A549 (cell line): Measurements from ENCODE around the gene F9.

Experiments
- CBX2 ChIP-seq: fragments of 200-600 bp; sonication (generic); IDR thresholded peaks from 2 replicates; pipeline ENCODE4 v1.6.1; 2016; ENCODE audit warnings: low read depth, mild to moderate bottlenecking, borderline replicate concordance
- CTCF ChIP-seq: fragments of >200 bp; sonication (Bioruptor Twin); formaldehyde crosslinking; IDR thresholded peaks from 3 replicates; pipeline ENCODE4 v1.5.1; 2016
- EP300 ChIP-seq, 2 experiments: fragments of >200 bp; sonication (Bioruptor Twin); formaldehyde crosslinking; IDR thresholded peaks; 2 replicates in 1 of 2; 3 replicates in 1 of 2; pipeline ENCODE4 v1.6.1; 2016 to 2017
- REST ChIP-seq: fragments of 200-600 bp; sonication (generic); IDR thresholded peaks from 2 replicates; pipeline ENCODE4 v1.6.1; 2016; ENCODE audit warnings: antibody characterized with exemption, mild to moderate bottlenecking, moderate library complexity
- ZNF302 ChIP-seq: fragments of 250-450 bp; sonication (Bioruptor Pico); IDR thresholded peaks from 2 replicates; pipeline ENCODE4 v1.9.0; 2021; ENCODE audit warnings: inconsistent platforms, mild to moderate bottlenecking, moderate library complexity

DNA sequence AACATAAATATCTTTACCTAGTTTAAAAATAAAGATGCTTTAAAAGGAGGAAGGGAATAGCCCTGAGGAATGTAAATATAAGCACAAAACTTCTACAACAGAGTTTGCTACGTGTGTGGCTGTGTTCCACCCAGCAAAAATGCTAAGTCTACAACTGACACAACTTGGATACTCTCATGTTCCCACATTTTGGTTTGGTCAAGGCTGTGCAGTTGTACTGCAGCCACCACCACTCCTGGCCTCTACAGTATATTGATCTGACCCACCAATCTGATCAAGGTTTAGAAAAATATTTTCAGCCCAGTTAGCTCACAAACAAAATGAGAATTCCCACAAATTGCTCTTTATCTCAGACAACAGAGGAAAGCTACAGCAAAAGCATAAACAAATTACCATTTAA, 12.1 kb downstream of the F9 start:
- TF ChIP-seq EP300 (IDR thresholded peaks at IDR 0.05) (no peak), REST (no peak), CTCF (no peak), ZNF302 (no peak), CBX2 (no peak)
